ENCODE results near the gene ANTXR1. TPM values are rescaled to one million over a fixed set of nuclear protein-coding genes. Genes with fewer than 3 reads are reported as not detected.

Gene ANTXR1
- total and polyA plus RNA-seq, 2 donors (not counting 3 experiments of a cell fraction or from before 2014, with no cell fraction given) = 4.2 to 17.3 TPM

- Histone ChIP-seq H3K4me2 (ENCODE audit: insufficient read depth, low read length) (no peak overlapping the region), H3K36me3 (ENCODE audit: control insufficient read depth in 2 of 2, extremely low read depth in 1 of 2, insufficient read depth in 2 of 2, low read length in 2 of 2) (no peaks in the 10 kb centered on the region), H3K79me2 (ENCODE audit: control insufficient read depth, insufficient read depth, low read length) (no peaks in the 10 kb centered on the region), H3K9me3 (replicated peaks; ENCODE audit: control insufficient read depth, insufficient read depth, low read length) (no peaks in the 10 kb centered on the region), H4K20me1 (replicated peaks; ENCODE audit: control insufficient read depth, extremely low read depth, insufficient read depth, low read length) (no peaks in the 10 kb centered on the region), H3K4me1 (ENCODE audit: control insufficient read depth, extremely low read depth, insufficient read depth, low read length) (peaks cover 28% of the 10 kb centered on the region), H3K9ac (replicated peaks; ENCODE audit: extremely low read depth, insufficient read depth, low read length) (no peak overlapping the region), H3K27ac (ENCODE audit: insufficient read depth, low read depth, low read length) (no peak overlapping the region), H3K27me3 (ENCODE audit: control insufficient read depth in 2 of 2, insufficient read depth in 2 of 2, low read length in 2 of 2) (no peaks in the 10 kb centered on the region), H3K4me3 (replicated peaks in 1 of 3; ENCODE audit: insufficient read depth in 1 of 3, low read depth in 1 of 3, low read length in 3 of 3) (no peak overlapping the region), H2AFZ (ENCODE audit: low read depth, low read length) (no peak overlapping the region), H3K9me1 (replicated peaks; ENCODE audit: control insufficient read depth, extremely low read depth, insufficient read depth, low read length) (no peaks in the 10 kb centered on the region)
- no TSS peak for BruUV-seq (replicated peaks)
- FAIRE-seq (no peak), DNase-seq (ENCODE audit: low read depth, low spot score) (no peak)
- POLR2A ChIA-PET = no interaction called here
- intact Hi-C loops (cut with micrococcal nuclease) (no loop called here), dilution Hi-C loops (cut with MboI; ENCODE audit: extremely low pct_ligation_motif_present, low sequenced_read_pairs) (no loop called here)
- TF ChIP-seq EZH2 (IDR thresholded peaks at IDR 0.05; ENCODE audit: borderline replicate concordance, low read depth, low read length, severe bottlenecking) = no peak
- no peak for TF ChIP-seq GATA2 (IDR thresholded peaks at IDR 0.05; ENCODE audit: insufficient read depth, insufficient read length, low read depth, low read length)
- no peak for TF ChIP-seq CTCF (IDR thresholded peaks at IDR 0.05; ENCODE audit: extremely low read depth in 1 of 2, insufficient read depth in 1 of 2, low read depth in 1 of 2, low read length in 2 of 2)
- no peak for TF ChIP-seq MYC (IDR thresholded peaks at IDR 0.05; ENCODE audit: low read depth, low read length)
- no peak for TF ChIP-seq MAX (IDR thresholded peaks at IDR 0.05; ENCODE audit: insufficient read depth, insufficient read length)
- CTCF ChIA-PET = no interaction called here
Observed at GRCh38 chr2:69296421-69296820, 283.4 kb downstream of the ANTXR1 start.

DNA sequence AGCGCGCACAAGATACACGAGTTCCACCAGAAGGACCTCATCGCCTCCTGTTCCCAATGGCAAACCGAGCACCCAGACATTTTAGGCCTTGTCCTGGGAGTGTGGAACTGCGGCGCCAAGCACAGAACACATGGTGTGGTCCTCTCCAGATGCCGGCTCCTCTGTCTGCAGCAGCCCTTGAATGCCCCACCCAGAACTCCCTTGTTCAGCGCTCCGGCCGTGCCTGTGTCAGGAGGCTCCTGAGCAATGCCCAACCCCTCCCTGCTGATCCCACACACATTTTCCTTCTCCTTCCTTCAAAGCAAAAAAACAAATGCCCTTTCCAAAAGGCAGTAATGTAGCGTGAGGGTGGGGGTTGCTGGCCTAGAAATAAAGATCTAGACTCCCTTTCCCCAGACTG, 284.2 kb downstream of the ANTXR1 start:
- Histone ChIP-seq H3K27ac (ENCODE audit: insufficient read depth, low read depth, low read length) (no peak overlapping the region), H3K9ac (replicated peaks; ENCODE audit: extremely low read depth, insufficient read depth, low read length) (no peak overlapping the region), H2AFZ (ENCODE audit: low read depth, low read length) (no peak overlapping the region), H3K79me2 (ENCODE audit: control insufficient read depth, insufficient read depth, low read length) (no peaks in the 10 kb centered on the region), H3K4me1 (ENCODE audit: control insufficient read depth, extremely low read depth, insufficient read depth, low read length) (peaks cover 30% of the 10 kb centered on the region), H3K9me3 (replicated peaks; ENCODE audit: control insufficient read depth, insufficient read depth, low read length) (no peaks in the 10 kb centered on the region), H3K36me3 (ENCODE audit: control insufficient read depth in 2 of 2, extremely low read depth in 1 of 2, insufficient read depth in 2 of 2, low read length in 2 of 2) (no peaks in the 10 kb centered on the region), H3K27me3 (ENCODE audit: control insufficient read depth in 2 of 2, insufficient read depth in 2 of 2, low read length in 2 of 2) (no peaks in the 10 kb centered on the region), H3K4me3 (replicated peaks in 1 of 3; ENCODE audit: insufficient read depth in 1 of 3, low read depth in 1 of 3, low read length in 3 of 3) (no peak overlapping the region), H4K20me1 (replicated peaks; ENCODE audit: control insufficient read depth, extremely low read depth, insufficient read depth, low read length) (no peaks in the 10 kb centered on the region), H3K4me2 (ENCODE audit: insufficient read depth, low read length) (no peak overlapping the region), H3K9me1 (replicated peaks; ENCODE audit: control insufficient read depth, extremely low read depth, insufficient read depth, low read length) (no peaks in the 10 kb centered on the region)
- CTCF ChIA-PET = no interaction called here
- DNase-seq (ENCODE audit: low read depth, low spot score) (no peak), FAIRE-seq (no peak)
- intact Hi-C loops (cut with micrococcal nuclease) = no loop called here
- POLR2A ChIA-PET = no interaction called here
- dilution Hi-C loops (cut with MboI; ENCODE audit: extremely low pct_ligation_motif_present, low sequenced_read_pairs) = no loop called here
- TF ChIP-seq MYC (IDR thresholded peaks at IDR 0.05; ENCODE audit: low read depth, low read length) = no peak
- TF ChIP-seq JUN (IDR thresholded peaks at IDR 0.05; ENCODE audit: borderline replicate concordance, insufficient read depth, insufficient read length, low read depth) = no peak
- no peak for TF ChIP-seq FOS (IDR thresholded peaks at IDR 0.05; ENCODE audit: borderline replicate concordance, insufficient read depth, low read length)
- TF ChIP-seq POLR2A (IDR thresholded peaks at IDR 0.05; ENCODE audit: low read depth, low read length) = no peak
- TF ChIP-seq GATA2 (IDR thresholded peaks at IDR 0.05; ENCODE audit: insufficient read depth, insufficient read length, low read depth, low read length) = no peak
- no peak for TF ChIP-seq MAX (IDR thresholded peaks at IDR 0.05; ENCODE audit: insufficient read depth, insufficient read length)
- TF ChIP-seq CTCF (IDR thresholded peaks at IDR 0.05; ENCODE audit: extremely low read depth in 1 of 2, insufficient read depth in 1 of 2, low read depth in 1 of 2, low read length in 2 of 2) = no peak
- TF ChIP-seq EZH2 (IDR thresholded peaks at IDR 0.05; ENCODE audit: borderline replicate concordance, low read depth, low read length, severe bottlenecking) = no peak
- TF ChIP-seq POLR2AphosphoS5 (IDR thresholded peaks at IDR 0.05; ENCODE audit: insufficient read depth, low read depth, low read length) = no peak
- BruUV-seq (replicated peaks) = no TSS peak
